Liver (tissue), 9 donors: ENCODE measurements around the gene ZNF574. TPM values are rescaled to one million over a fixed set of nuclear protein-coding genes. Genes with fewer than 3 reads are reported as not detected.

Experiments used
- DNase-seq: peaks from one replicate; pipeline ENCODE4 v3.0.0-alpha.2; 2017; ENCODE audit warnings: low spot score
- H3K27ac ChIP-seq, 2 donors: one replicate each; pipeline ENCODE4 v1.7.0; 2013; ENCODE audit warnings: inconsistent platforms in 2 of 2, low read length in 2 of 2, control low read depth in 1 of 2, low read depth in 1 of 2, mild to moderate bottlenecking in 1 of 2
- H3K27me3 ChIP-seq, 4 donors: one replicate each; pipeline versions ENCODE4 v1.6.1 to v1.7.0; 2013; ENCODE audit warnings: low read length in 3 of 4, inconsistent platforms in 1 of 4, mild to moderate bottlenecking in 1 of 4, moderate library complexity in 1 of 4; ENCODE audit not compliant: control insufficient read depth in 4 of 4, insufficient read depth in 4 of 4
- H3K36me3 ChIP-seq, 4 donors: one replicate each; pipeline versions ENCODE4 v1.6.1 to v1.7.0; 2013; ENCODE audit warnings: low read length in 3 of 4, mild to moderate bottlenecking in 3 of 4, low read depth in 1 of 4, moderate library complexity in 1 of 4; ENCODE audit not compliant: control insufficient read depth in 4 of 4, insufficient read depth in 3 of 4
- H3K4me1 ChIP-seq, 4 donors: one replicate each; pipeline versions ENCODE4 v1.6.1 to v1.7.0; 2013; ENCODE audit warnings: low read length in 3 of 4, mild to moderate bottlenecking in 3 of 4, moderate library complexity in 1 of 4; ENCODE audit not compliant: control insufficient read depth in 4 of 4, insufficient read depth in 4 of 4
- H3K4me3 ChIP-seq, 3 donors: one replicate each; pipeline versions ENCODE4 v1.6.1 to v1.7.0; 2013; ENCODE audit warnings: low read length in 3 of 3, control low read depth in 1 of 3, low read depth in 1 of 3, mild to moderate bottlenecking in 1 of 3
- H3K9ac ChIP-seq, 2 donors: one replicate each; pipeline ENCODE4 v1.7.0; 2013; ENCODE audit warnings: low read length in 2 of 2, mild to moderate bottlenecking in 2 of 2, moderate library complexity in 2 of 2, control low read depth in 1 of 2, low read depth in 1 of 2
- H3K9me3 ChIP-seq, 4 donors: one replicate each; pipeline versions ENCODE4 v1.6.1 to v1.7.0; 2013; ENCODE audit warnings: low read length in 3 of 4; ENCODE audit not compliant: control insufficient read depth in 4 of 4
- EGR1 ChIP-seq, 2 donors: IDR thresholded peaks; 2 replicates each; pipeline ENCODE4 v1.6.1; 2016 to 2018; ENCODE audit warnings: antibody characterized with exemption in 2 of 2, low read depth in 2 of 2
- FOXA1 ChIP-seq: IDR thresholded peaks from 2 replicates; pipeline ENCODE4 v1.6.1; 2016; ENCODE audit warnings: antibody characterized with exemption
- FOXA2 ChIP-seq: IDR thresholded peaks from 2 replicates; pipeline ENCODE4 v1.6.1; 2016; ENCODE audit warnings: antibody characterized with exemption
- GABPA ChIP-seq, 2 donors: IDR thresholded peaks in 1 of 2; conservative IDR thresholded peaks in 1 of 2; 2 replicates each; pipeline ENCODE4 v1.6.1; 2016; ENCODE audit warnings: antibody characterized with exemption in 2 of 2, mild to moderate bottlenecking in 1 of 2, moderate library complexity in 1 of 2
- HNF4A ChIP-seq, 2 donors: conservative IDR thresholded peaks; 2 replicates each; pipeline ENCODE4 v1.6.1; 2016; ENCODE audit warnings: antibody characterized with exemption in 2 of 2, mild to moderate bottlenecking in 2 of 2
- HNF4G ChIP-seq: IDR thresholded peaks from 2 replicates; pipeline ENCODE4 v1.6.1; 2016; ENCODE audit warnings: antibody characterized with exemption
- JUND ChIP-seq, 2 donors: IDR thresholded peaks; 2 replicates each; pipeline ENCODE4 v1.6.1; 2016; ENCODE audit warnings: antibody characterized with exemption in 2 of 2
- NR2F2 ChIP-seq: IDR thresholded peaks from 2 replicates; pipeline ENCODE4 v1.6.1; 2016; ENCODE audit warnings: antibody characterized with exemption
- RAD21 ChIP-seq, 2 donors: IDR thresholded peaks; 2 replicates each; pipeline ENCODE4 v1.6.1; 2016; ENCODE audit warnings: antibody characterized with exemption in 2 of 2, mild to moderate bottlenecking in 2 of 2
- RXRA ChIP-seq, 2 donors: IDR thresholded peaks; 2 replicates each; pipeline ENCODE4 v1.6.1; 2017 to 2018; ENCODE audit warnings: antibody characterized with exemption in 2 of 2, mild to moderate bottlenecking in 1 of 2
- SP1 ChIP-seq: IDR thresholded peaks from 2 replicates; pipeline ENCODE4 v1.6.1; 2018; ENCODE audit warnings: antibody characterized with exemption, mild to moderate bottlenecking
- TAF1 ChIP-seq: conservative IDR thresholded peaks from 2 replicates; pipeline ENCODE4 v1.6.1; 2016; ENCODE audit warnings: antibody characterized with exemption, mild to moderate bottlenecking
- YY1 ChIP-seq: IDR thresholded peaks from 2 replicates; pipeline ENCODE4 v1.6.1; 2016; ENCODE audit warnings: antibody characterized with exemption, mild to moderate bottlenecking
- WGBS: extraction: QIAGEN DNeasy Blood & Tissue Kit; methylation state at CpG from one replicate; pipeline ENCODE4 v1.1.7; 2013; 5-methylcytosine and 5-hydroxymethylcytosine counted together
- polyA plus RNA-seq, 2 donors: library from polyadenylated mRNA; stranded (reverse) in 1 of 2; unstranded in 1 of 2; fragments of 200-250 nt in 1 of 2; fragments of >200 nt in 1 of 2; fragmentation: Nextera tagmentation in 1 of 2; extraction: Ambion mirVana in 1 of 2; gene quantifications; one replicate each; pipeline versions ENCODE4 v1.2.1 to v1.2.3, GENCODE V29; 2013 to 2015
- total RNA-seq, 2 donors: library from RNA; depleted of rRNA; stranded (reverse); fragments of >200 nt; gene quantifications; one replicate each; pipeline ENCODE4 v1.2.3, GENCODE V29; 2014
- TF ChIP-seq, protein P1 (sequence below): fragments of 150-350 bp; IDR thresholded peaks from 2 replicates; pipeline ENCODE4 v1.5.1; 2017; ENCODE audit warnings: improper control_type of control experiment, low read depth, low read length; ENCODE audit not compliant: missing input control
- TF ChIP-seq, protein P2 (sequence below): IDR thresholded peaks from 2 replicates; pipeline ENCODE4 v1.6.1; 2016; ENCODE audit warnings: antibody characterized with exemption, mild to moderate bottlenecking
- TF ChIP-seq, protein P3 (sequence below): IDR thresholded peaks from 2 replicates; pipeline ENCODE4 v1.6.1; 2016; ENCODE audit warnings: antibody characterized with exemption
- TF ChIP-seq, protein P4 (sequence below): IDR thresholded peaks from 2 replicates; pipeline ENCODE4 v1.6.1; 2016; ENCODE audit warnings: antibody characterized with exemption
- donor health status: healthy.
- donor health status: healthy.
- donor health status: healthy.
- donor health status: healthy.
- donor health status: healthy.

Gene ZNF574
- total and polyA plus RNA-seq, 4 donors, result 3.3 to 7.4 (median 6.5) TPM

DNA sequence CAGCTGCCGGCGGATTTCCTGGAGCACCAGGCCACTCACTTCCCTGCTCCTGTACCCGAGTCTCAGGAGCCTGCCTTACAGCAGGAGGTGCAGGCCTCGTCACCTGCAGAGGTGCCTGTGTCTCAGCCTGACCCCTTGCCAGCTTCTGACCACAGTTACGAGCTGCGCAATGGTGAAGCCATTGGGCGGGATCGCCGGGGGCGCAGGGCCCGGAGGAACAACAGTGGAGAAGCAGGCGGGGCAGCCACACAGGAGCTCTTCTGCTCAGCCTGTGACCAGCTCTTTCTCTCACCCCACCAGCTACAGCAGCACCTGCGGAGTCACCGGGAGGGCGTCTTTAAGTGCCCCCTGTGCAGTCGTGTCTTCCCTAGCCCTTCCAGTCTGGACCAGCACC, 3.3 kb downstream of the ZNF574 start:
- TF ChIP-seq EGR1 (IDR thresholded peaks at IDR 0.05; ENCODE audit: low read depth in 2 of 2) (no peak), HNF4A (conservative IDR thresholded peaks at IDR 0.05) (no peak), GABPA (IDR thresholded peaks at IDR 0.05 in 1 of 2, conservative IDR thresholded peaks at IDR 0.05 in 1 of 2) (no peak), FOXA1 (no peak), NR2F2 (no peak), HNF4G (no peak), JUND (IDR thresholded peaks at IDR 0.05) (no peak)
- TF ChIP-seq, protein P1, sequence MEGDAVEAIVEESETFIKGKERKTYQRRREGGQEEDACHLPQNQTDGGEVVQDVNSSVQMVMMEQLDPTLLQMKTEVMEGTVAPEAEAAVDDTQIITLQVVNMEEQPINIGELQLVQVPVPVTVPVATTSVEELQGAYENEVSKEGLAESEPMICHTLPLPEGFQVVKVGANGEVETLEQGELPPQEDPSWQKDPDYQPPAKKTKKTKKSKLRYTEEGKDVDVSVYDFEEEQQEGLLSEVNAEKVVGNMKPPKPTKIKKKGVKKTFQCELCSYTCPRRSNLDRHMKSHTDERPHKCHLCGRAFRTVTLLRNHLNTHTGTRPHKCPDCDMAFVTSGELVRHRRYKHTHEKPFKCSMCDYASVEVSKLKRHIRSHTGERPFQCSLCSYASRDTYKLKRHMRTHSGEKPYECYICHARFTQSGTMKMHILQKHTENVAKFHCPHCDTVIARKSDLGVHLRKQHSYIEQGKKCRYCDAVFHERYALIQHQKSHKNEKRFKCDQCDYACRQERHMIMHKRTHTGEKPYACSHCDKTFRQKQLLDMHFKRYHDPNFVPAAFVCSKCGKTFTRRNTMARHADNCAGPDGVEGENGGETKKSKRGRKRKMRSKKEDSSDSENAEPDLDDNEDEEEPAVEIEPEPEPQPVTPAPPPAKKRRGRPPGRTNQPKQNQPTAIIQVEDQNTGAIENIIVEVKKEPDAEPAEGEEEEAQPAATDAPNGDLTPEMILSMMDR, result no peak
- TF ChIP-seq, protein P2, sequence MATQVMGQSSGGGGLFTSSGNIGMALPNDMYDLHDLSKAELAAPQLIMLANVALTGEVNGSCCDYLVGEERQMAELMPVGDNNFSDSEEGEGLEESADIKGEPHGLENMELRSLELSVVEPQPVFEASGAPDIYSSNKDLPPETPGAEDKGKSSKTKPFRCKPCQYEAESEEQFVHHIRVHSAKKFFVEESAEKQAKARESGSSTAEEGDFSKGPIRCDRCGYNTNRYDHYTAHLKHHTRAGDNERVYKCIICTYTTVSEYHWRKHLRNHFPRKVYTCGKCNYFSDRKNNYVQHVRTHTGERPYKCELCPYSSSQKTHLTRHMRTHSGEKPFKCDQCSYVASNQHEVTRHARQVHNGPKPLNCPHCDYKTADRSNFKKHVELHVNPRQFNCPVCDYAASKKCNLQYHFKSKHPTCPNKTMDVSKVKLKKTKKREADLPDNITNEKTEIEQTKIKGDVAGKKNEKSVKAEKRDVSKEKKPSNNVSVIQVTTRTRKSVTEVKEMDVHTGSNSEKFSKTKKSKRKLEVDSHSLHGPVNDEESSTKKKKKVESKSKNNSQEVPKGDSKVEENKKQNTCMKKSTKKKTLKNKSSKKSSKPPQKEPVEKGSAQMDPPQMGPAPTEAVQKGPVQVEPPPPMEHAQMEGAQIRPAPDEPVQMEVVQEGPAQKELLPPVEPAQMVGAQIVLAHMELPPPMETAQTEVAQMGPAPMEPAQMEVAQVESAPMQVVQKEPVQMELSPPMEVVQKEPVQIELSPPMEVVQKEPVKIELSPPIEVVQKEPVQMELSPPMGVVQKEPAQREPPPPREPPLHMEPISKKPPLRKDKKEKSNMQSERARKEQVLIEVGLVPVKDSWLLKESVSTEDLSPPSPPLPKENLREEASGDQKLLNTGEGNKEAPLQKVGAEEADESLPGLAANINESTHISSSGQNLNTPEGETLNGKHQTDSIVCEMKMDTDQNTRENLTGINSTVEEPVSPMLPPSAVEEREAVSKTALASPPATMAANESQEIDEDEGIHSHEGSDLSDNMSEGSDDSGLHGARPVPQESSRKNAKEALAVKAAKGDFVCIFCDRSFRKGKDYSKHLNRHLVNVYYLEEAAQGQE, result no peak
- H3K27ac ChIP-seq, result no peak overlapping the region
- no peak for DNase-seq
- H3K4me3 ChIP-seq, result no peak overlapping the region
- H3K4me1 ChIP-seq, result peaks cover 6 to 21% (median 14%) of the 10 kb centered on the region in 4 donors
- peaks cover 5 to 31% (median 26%) of the 10 kb centered on the region in 4 donors for H3K36me3 ChIP-seq
- no peaks in the 10 kb centered on the region for H3K9me3 ChIP-seq
- no peaks in the 10 kb centered on the region for H3K27me3 ChIP-seq
- WGBS, result 91% methylated on average over 16 of the region's 16 CpGs
- H3K9ac ChIP-seq, result no peak overlapping the region

DNA sequence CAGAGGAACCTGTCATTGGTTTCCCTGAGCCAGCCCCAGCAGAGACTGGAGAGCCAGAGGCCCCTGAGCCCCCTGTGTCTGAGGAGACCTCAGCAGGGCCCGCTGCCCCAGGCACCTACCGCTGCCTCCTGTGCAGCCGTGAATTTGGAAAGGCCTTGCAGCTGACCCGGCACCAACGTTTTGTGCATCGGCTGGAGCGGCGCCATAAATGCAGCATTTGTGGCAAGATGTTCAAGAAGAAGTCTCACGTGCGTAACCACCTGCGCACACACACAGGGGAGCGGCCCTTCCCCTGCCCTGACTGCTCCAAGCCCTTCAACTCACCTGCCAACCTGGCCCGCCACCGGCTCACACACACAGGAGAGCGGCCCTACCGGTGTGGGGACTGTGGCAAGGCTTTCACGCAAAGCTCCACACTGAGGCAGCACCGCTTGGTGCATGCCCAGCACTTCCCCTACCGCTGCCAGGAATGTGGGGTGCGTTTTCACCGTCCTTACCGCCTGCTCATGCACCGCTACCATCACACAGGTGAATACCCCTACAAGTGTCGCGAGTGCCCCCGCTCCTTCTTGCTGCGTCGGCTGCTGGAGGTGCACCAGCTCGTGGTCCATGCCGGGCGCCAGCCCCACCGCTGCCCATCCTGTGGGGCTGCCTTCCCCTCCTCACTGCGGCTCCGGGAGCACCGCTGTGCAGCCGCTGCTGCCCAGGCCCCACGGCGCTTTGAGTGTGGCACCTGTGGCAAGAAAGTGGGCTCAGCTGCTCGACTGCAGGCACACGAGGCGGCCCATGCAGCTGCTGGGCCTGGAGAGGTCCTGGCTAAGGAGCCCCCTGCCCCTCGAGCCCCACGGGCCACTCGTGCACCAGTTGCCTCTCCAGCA, 4.2 kb downstream of the ZNF574 start:
- Histone ChIP-seq H3K36me3 (peaks cover 5 to 31% (median 26%) of the 10 kb centered on the region in 4 donors), H3K4me3 (no peak overlapping the region), H3K9me3 (no peaks in the 10 kb centered on the region), H3K9ac (no peak overlapping the region), H3K27ac (no peak overlapping the region), H3K27me3 (no peaks in the 10 kb centered on the region), H3K4me1 (peaks cover 3 to 18% (median 12%) of the 10 kb centered on the region in 4 donors)
- WGBS, result 96% methylated on average over 44 of the region's 44 CpGs
- no peak for DNase-seq
- TF ChIP-seq FOXA2 (no peak), EGR1 (IDR thresholded peaks at IDR 0.05; ENCODE audit: low read depth in 2 of 2) (no peak), FOXA1 (no peak), RXRA (IDR thresholded peaks at IDR 0.05) (no peak), RAD21 (IDR thresholded peaks at IDR 0.05) (no peak), TAF1 (no peak), HNF4G (no peak), NR2F2 (no peak), YY1 (no peak), GABPA (IDR thresholded peaks at IDR 0.05 in 1 of 2, conservative IDR thresholded peaks at IDR 0.05 in 1 of 2) (no peak), SP1 (no peak)
- TF ChIP-seq, protein P2, result no peak
- TF ChIP-seq, protein P1, result no peak
- TF ChIP-seq, protein P3, sequence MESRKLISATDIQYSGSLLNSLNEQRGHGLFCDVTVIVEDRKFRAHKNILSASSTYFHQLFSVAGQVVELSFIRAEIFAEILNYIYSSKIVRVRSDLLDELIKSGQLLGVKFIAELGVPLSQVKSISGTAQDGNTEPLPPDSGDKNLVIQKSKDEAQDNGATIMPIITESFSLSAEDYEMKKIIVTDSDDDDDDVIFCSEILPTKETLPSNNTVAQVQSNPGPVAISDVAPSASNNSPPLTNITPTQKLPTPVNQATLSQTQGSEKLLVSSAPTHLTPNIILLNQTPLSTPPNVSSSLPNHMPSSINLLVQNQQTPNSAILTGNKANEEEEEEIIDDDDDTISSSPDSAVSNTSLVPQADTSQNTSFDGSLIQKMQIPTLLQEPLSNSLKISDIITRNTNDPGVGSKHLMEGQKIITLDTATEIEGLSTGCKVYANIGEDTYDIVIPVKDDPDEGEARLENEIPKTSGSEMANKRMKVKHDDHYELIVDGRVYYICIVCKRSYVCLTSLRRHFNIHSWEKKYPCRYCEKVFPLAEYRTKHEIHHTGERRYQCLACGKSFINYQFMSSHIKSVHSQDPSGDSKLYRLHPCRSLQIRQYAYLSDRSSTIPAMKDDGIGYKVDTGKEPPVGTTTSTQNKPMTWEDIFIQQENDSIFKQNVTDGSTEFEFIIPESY, result no peak
- TF ChIP-seq, protein P4, sequence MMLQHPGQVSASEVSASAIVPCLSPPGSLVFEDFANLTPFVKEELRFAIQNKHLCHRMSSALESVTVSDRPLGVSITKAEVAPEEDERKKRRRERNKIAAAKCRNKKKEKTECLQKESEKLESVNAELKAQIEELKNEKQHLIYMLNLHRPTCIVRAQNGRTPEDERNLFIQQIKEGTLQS, result no peak
